Ecto neural progenitor cell (in vitro differentiated cells): Measurements from ENCODE around the gene SORD.
"Not testable (repeated sequence)": the region's sequence is repeated elsewhere in the genome, so short reads cannot be mapped to it uniquely, and the experiment has no call there.

Experiments used
- DNase-seq: peaks from one replicate; pipeline ENCODE4 v3.0.0-alpha.2; 2018; ENCODE audit warnings: low spot score

SORD gene

DNA sequence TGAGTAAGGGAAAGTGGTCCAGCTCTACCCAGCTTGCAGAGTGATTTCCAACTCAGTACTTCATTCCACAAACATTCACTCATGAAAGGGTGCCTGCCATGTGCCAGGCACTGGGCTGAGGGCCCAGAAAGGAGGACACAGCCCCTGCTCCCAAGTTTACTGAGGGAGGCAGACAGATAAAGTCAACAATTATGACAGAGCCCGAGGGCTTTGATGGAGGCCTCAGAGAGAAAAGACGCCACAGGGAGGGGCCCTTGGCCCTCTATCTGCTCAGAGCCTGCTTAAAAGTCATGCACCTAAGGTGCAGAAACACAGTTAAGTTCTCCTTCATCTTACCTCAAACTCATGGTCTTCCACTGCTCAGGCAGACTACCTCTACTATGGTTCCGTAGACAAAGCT is 1.7 kb downstream of the SORD start:
- DNase-seq: not testable (repeated sequence)

GRCh38 chr15:45025627-45026026 is 2.6 kb downstream of the SORD start:
- DNase-seq: not testable (repeated sequence)

DNA sequence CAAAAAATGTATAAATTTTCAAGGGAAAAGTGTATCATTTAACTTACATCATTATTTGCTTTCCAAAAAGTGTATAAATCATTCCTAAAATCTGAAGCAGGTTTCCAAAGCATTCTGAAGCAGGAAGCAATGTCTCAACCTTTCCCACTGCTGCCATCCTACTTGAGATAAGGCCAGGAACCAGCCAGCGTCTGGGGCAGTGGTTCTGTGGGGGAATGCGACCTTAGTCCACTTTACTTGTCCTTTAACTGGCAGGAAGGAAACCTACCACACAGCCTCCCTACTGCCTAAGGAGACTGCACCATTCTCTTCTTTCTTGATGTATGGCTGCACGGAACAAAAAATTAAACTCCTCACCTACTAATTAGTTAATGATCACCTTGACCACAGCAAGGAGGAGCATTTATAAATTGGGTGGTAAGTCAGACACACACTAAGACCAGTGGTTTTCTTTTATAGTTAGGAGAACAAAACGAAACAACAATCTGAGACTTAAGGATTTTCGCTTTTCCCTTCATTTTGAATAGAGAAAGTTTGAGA is 3.7 kb downstream of the SORD start:
- no peak for DNase-seq

DNA sequence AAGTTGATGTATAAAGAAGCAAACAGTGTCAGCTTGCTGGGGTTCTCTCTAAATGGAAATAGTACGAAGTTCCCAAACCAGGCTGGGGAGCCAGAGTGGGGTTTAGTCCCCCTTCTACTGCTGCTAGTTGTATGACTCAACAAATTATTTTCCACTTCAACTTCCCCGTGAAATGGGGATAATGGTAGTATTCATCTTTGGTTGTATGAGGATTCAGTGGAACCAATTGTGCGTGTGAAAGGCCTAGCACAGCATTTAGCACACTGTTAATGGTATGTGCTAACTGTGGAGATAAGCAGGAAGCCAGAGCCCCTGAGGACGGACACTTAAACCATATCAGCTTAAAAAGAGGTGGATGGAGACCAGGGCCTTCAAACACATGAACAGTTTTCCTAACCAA is 4.2 kb downstream of the SORD start:
- DNase-seq: no peak

GRCh38 chr15:45030743-45031142 is 7.7 kb downstream of the SORD start:
- no peak for DNase-seq

DNA sequence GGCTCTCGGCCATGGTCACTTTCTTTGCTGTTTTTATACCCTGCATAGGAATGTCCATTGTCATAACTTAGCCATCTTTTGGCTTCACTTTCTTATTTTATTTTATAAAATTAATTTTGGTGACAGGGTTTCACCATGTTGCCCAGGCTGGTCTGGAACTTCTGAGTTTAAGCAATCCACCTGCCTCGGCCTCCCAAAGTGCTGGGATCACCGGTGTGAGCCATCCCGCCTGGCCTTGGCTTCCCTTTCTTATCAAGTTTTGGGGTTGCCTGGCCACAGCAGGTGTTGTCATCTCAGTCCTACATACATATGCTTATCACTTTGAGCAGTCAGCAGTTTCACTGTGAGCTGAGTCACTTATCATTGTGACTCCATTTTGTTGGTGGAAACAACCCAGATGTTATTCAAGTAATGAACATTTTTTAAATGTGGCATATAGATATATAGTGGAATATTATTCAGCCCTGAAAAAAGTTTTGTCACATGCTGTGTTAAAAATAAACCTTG is 8.6 kb downstream of the SORD start:
- not testable (repeated sequence) for DNase-seq

DNA sequence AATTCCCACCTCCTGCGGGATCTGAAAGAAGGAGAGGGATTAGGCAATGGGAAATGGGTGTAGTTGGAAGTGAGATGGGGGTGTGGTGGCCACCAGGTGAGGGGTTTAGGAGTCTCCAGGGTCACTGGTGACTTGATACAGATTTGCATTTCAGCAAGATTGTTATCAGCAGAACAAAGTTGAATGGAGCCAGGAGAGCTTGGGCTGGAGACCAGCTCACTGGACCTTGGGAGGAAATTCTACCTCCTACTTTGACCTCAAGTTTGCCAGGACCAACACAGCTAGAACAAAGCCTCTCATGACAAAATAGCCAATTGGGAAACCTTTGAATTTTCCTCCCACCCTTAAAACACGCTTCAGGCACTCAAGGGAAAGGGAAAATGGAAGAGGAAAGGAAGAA is 9.5 kb downstream of the SORD start:
- DNase-seq: not testable (repeated sequence)

DNA sequence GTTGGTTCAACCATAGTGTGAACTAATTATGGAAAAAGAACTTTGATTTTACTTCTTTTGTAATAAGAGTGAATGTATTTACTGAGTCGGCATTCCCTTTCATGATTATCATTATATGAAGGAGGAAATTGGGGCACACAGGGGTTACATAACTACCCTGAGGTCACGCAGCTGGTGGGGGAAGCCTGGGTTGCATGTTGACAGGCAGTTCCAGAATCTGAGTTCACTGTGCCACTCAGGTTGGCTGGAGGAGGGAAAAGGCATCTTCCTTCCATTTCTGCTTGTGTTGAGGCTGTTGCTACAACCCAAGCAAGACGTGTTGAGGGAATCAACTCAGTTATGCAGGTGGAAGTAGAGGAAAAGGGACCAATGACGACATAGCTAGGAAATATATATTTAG is 11.1 kb downstream of the SORD start:
- DNase-seq: not testable (repeated sequence)

- DNase-seq: not testable (repeated sequence)
Measured at GRCh38 chr15:45034600-45035375, 11.8 kb downstream of the SORD start.

DNA sequence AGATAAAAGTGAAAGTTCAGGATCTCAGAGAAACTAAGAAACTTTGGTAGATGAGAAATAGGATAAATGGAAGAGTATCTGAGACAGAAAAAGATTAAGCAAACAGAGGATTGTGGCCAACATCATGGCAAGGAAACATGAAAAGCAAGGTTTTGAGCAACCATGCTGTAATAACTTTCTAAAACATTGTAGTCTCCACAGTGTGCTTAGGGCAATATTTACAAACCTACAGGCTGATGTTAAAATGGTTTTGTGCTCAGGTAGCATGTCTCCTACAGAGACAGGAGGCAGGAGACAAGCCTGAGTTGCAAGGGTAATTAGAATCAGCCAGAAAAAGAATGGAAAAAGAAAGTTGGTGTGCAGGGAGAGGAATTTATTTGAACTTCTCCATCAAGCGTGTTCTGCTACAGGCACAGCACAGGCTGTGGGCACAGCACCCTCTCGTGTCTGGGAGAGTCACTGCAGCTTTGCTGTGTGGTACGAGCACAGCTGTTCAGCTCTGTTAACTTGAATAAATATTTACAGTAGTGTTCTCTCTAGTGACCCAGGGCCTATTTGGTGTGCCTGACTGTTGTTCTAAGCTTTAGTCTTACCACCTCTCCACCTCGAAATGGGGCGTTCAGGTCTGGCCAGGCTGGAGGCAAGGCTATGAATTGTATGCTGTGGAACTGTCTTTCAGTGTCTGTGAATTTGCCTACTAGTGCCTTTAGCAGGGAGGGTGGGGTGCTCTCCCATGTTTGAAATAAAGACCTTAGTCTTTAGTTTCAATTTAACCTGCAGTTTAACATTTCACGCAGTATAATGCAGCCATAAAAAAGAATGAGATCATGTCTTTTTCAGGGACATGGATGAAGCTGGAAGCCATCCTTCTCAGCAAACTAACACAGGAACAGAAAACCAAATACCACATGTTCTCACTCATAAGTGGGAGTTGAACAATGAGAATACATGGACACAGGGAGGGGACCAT is 14.1 kb downstream of the SORD start:
- DNase-seq: peak; percentile 68

GRCh38 chr15:45037936-45038335 is 14.9 kb downstream of the SORD start:
- DNase-seq: no peak

DNA sequence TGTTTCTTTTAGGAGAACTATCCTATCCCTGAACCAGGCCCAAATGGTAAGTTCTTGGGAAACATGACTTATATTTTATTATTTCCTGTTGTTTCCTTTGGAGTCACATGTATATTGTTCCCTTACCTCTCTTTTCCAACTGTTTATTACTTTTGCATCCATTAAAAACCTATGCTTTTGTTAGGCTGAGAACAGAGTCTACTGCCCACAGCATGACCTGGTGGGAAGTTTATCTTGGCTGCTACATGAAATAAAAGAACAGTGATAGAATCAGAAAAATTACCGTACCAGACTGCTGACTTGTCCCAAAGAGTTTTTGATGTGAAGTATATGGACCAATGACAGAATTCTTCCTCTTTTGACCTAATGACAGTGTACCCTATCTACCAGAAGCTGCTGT is 17.4 kb downstream of the SORD start:
- DNase-seq: not testable (repeated sequence)

- DNase-seq: not testable (repeated sequence)
Measured at GRCh38 chr15:45041538-45041937, 18.5 kb downstream of the SORD start.

DNA sequence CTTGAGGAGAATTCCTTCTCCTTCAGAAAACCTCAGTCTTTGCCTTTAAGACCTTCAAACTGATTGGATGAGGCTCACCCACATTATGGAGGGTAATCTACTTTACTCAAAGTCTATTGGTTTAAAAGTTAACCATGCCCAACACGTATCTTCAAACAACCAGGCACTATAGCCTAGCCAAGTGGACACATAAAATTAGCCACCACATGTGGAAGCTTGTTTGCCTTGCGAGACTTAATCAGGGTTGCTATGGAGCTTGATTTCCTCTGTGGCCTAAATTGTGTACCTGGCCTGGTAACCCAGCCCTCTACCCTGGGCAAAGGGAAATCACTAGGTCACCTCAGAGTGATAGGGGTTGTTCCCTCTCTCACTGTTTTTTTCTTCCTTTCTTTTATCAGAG is 19.9 kb downstream of the SORD start:
- DNase-seq: not testable (repeated sequence)

DNA sequence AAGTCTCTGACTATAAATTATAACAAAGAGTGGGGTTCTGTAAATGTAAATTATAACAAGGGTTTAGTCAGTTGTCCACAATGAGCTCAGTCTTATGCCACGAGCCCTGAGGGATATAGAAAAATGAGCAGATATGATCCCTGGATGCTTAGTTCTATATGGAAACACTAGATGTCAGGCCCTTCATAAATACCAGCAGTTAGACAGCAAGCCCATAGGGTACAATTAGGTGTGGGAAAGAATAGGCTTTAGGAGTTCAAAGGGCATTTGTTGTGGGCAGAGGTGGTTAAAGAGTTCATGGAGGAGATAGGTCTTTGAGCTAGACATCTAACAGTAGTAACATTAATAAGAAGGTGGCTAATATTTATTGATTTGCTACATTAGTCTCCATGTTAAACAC is 21.3 kb downstream of the SORD start:
- DNase-seq: not testable (repeated sequence)

GRCh38 chr15:45048449-45048793 is 25.4 kb downstream of the SORD start:
- DNase-seq: not testable (repeated sequence)

DNA sequence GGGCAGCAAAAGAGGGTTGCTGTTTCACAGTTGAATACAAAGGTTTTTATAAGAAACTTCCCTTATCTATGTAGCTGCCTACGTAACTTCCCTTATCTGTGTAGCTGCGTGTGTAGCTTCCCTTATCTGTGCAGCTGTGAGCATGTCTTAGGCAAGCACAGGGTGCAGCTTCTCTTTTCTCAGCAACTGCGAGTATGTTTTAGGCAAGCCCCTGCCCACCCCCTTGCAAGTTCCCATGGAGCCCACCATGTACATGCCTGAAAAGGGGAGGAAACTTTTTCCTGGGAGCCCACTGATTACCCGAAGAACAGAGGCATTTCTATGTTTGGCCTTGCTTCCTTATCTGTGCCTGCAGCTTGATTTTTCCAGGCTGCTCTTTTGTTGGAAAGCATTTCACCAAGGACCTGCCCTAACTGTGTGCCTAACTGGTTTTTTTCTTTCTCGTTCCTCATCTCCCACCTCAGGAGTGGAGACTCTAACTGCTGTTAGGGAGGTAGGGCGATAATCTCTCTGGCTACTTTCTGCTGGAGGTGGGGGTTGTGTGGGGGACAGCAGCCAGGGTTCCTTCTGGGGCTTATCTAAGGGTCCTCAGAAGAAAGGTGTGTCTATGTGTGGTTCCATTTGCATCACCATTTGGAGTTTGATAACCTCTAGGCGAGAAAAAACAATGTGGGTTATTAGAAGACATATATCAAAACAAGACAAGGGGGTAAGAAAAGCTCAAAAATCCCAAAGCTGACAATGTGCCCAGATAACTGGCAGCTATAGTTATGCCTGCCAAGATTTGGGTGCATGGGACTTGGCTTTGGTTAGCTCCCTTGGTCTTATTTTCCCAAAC is 26.0 kb downstream of the SORD start:
- DNase-seq: no peak

DNA sequence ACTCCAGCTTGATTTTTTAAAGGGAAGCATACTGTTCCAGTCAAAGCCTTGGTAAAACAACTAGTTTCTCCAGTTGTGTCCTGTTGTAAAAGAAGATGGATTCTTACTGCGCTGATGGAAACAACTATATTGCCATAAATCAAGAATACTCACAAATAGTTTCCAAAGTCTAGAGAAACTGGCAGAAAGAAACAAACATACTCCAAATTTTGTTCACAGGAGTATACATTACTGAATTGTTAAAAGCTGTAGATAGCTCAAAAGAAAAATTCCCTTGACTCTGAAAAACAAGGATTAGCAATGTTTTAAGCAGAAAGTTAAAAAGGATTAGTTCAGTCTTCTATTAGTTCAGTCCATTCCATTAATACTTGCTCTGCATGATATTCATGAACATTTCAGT is 27.6 kb downstream of the SORD start:
- no peak for DNase-seq

- not testable (repeated sequence) for DNase-seq
Measured at GRCh38 chr15:45052676-45053075, 29.7 kb downstream of the SORD start.

- not testable (repeated sequence) for DNase-seq
Measured at GRCh38 chr15:45058690-45059675, 36.0 kb downstream of the SORD start.
